ENCODE measurements around the gene TSPAN8. TPM values are rescaled to one million over a fixed set of nuclear protein-coding genes. Genes with fewer than 3 reads are reported as not detected.
"Not testable (repeated sequence)": the region's sequence is repeated elsewhere in the genome, so short reads cannot be mapped to it uniquely, and the experiment has no call there.

TSPAN8 gene
- total RNA-seq, 2 donors from 2014 or later, result not detected

DNA sequence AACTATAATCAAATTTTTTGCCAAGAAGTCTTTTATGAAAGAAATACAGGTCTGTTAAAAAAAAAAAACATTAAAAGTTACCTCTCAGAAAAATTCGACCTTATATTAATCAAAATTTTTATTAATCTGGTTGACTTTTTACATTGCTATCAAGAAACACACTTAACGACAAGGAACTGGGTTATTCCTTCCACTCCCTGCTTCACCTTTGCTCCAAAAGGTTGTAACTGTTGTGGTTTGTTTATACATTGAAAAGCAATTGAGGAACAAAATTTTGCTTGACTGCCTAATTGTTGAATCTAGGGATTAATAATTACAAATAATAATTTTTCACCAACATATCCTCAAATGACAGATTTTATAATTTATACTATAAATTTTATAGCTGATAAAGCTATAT, 28.4 kb downstream of the TSPAN8 start:
- H3K27me3 Mint-ChIP-seq, result no peaks in the 10 kb centered on the region
- no peak overlapping the region for H3K27ac Mint-ChIP-seq
- no peak for DNase-seq (ENCODE audit: low spot score)
- H3K4me1 Mint-ChIP-seq (ENCODE audit: low read depth in 2 of 2), result no peaks in the 10 kb centered on the region
- no peak overlapping the region for H3K4me3 Mint-ChIP-seq
- H3K36me3 Mint-ChIP-seq, result no peaks in the 10 kb centered on the region
- H3K9me3 Mint-ChIP-seq, result peaks cover 3% of the 10 kb centered on the region
- ATAC-seq, result no peak

DNA sequence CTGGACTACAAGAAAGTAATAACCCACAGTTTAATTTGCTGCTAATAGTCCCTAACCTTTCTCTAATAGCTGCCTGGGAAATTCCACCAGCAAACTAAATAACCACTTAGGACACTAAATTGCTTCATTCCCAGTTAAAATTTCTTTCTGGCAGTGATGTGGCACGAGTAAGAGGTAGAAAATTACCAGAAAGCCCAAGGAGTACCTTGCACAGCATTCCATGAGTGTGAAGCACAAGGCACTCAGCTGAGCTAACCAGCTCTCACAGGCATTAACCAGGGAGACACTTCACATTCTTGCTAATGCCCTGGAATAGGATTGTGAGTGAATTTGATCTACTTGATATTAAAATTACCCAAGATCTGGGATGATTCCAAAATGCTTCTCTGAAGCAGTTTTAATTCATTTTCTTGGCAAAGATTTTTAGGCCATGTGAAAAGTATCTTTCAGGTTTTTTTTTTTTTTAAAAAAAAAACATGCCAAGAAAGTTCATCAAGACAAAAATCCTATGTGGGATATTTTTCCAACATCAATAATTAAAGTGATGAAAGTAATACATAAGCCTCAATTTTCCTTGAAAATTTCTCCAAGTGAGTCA, 29.5 kb downstream of the TSPAN8 start:
- H3K36me3 Mint-ChIP-seq, result no peaks in the 10 kb centered on the region
- peaks cover 3% of the 10 kb centered on the region for H3K9me3 Mint-ChIP-seq
- DNase-seq (ENCODE audit: low spot score) (no peak), ATAC-seq (no peak)
- H3K4me1 Mint-ChIP-seq (ENCODE audit: low read depth in 2 of 2), result no peaks in the 10 kb centered on the region
- no peaks in the 10 kb centered on the region for H3K27me3 Mint-ChIP-seq
- no peak overlapping the region for H3K4me3 Mint-ChIP-seq
- no peak overlapping the region for H3K27ac Mint-ChIP-seq

DNA sequence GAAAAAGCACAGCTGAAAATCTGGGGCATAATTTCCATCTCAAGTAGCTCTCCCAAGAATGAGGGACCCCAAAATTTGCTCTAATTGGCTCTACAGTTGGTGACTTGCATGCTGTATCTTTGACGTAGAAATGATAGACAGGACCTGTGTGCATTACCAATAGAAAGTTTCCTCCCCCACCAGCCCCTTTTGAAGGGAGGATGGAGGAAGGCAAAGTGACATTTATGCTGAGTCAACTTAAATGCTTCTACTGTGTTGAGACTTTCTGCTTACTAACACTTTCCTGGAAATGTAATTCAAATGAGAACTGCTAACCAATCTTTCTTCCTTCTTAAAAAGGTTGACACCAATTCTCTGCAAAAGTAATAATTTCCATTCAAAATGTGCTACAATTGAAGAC, 31.9 kb downstream of the TSPAN8 start:
- no peak for ATAC-seq
- peaks cover 3% of the 10 kb centered on the region for H3K9me3 Mint-ChIP-seq

DNA sequence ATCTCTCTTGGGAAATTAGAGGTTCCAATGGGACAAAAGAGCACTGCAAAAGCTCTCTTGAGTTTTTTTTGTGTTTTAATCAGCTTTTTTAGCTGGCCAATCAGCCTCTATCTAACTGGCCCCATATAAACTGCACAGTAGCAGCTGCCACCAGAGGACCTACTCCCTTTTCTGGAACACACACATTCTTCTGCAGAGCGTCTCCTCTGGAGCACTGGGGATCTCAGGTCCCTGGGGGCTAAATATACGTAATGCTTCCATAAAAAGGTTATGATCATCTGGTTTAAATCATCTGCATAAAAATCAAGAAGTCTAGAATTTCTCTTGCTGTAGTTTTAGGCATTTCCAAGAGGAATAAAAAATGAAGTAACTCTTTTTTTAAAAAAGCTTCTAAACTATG, 32.3 kb downstream of the TSPAN8 start:
- H3K4me1 Mint-ChIP-seq (ENCODE audit: low read depth in 2 of 2), result no peaks in the 10 kb centered on the region
- ATAC-seq (no peak), DNase-seq (ENCODE audit: low spot score) (no peak)
- H3K4me3 Mint-ChIP-seq, result no peak overlapping the region
- H3K9me3 Mint-ChIP-seq, result peaks cover 3% of the 10 kb centered on the region
- no peak overlapping the region for H3K27ac Mint-ChIP-seq
- no peaks in the 10 kb centered on the region for H3K27me3 Mint-ChIP-seq
- no peaks in the 10 kb centered on the region for H3K36me3 Mint-ChIP-seq

More for the DNA sequence above, 31.9 kb downstream of the TSPAN8 start:
- no peak overlapping the region for H3K27ac Mint-ChIP-seq
- H3K4me1 Mint-ChIP-seq (ENCODE audit: low read depth in 2 of 2), result no peaks in the 10 kb centered on the region
- H3K36me3 Mint-ChIP-seq, result no peaks in the 10 kb centered on the region
- H3K27me3 Mint-ChIP-seq, result no peaks in the 10 kb centered on the region
- H3K4me3 Mint-ChIP-seq, result no peak overlapping the region
- DNase-seq (ENCODE audit: low spot score), result no peak

DNA sequence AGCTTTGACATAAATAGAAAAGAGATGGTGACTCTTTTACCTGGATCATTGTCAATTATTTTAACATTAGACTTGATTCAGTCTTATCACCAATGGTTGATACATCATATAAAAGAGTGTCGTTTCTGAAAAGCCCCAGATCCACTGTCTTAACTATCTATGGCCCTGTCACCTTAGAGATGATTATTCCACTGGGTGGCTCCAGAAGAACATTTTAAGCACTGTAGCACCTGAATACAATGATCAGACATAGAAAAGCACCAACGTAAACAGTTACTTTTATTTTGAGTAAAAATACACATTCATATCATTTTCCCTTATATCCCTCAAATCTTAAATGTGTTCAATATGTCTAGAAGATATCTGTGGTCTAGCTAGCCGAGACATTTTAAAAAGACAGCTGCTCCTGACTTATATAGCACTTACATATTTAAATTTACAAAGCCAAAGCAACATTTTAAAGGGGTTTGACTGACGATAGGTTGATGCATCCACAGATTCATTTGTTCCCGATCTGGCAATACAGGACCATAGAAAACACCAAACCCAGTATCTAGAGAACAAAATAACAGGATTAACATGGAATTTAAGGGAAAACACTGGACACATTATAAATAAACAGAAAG, 32.9 kb downstream of the TSPAN8 start:
- ATAC-seq (no peak), DNase-seq (ENCODE audit: low spot score) (no peak)
- Mint-ChIP-seq H3K36me3 (no peaks in the 10 kb centered on the region), H3K4me3 (no peak overlapping the region), H3K27ac (no peak overlapping the region), H3K4me1 (ENCODE audit: low read depth in 2 of 2) (no peaks in the 10 kb centered on the region), H3K27me3 (no peaks in the 10 kb centered on the region), H3K9me3 (peaks cover 3% of the 10 kb centered on the region)

DNA sequence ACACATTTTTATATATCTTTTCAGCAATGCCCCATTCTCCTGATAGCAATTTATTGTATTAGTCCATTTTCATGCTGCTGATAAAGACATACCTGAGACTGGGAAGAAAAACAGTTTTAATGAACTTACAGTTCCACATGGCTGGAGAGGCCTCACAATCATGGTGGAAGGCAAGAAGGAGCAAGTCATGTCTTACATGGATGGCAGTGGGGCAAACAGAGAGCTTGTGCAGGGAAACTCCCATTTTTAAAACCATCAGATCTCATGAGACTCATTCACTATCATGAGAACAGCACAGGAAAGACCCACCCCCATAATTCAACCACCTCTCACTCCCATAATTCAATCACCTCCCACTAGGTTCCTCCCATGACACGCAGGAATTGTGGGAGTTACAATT, 44.7 kb downstream of the TSPAN8 start:
- not testable (repeated sequence) for H3K27me3 Mint-ChIP-seq

DNA sequence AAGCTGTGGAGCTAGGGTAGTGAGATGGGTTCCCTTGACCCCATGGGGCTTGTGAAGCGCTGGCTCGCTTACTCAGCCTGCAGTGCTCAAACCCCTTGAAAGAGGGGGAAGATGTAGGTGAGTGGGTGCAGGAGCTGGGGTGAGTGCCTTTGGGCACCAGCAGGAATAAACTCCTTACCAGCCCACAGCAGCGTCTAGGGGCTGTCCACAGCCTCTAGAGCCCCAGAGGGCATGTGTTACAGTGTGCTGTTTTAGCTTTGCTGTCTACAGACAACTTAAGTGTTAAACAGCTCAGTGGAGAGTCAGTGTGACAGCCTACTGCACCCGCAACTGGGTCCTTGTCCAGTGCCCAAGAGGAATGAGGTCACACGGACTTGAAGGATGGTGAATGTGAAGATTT, 48.0 kb downstream of the TSPAN8 start:
- Mint-ChIP-seq H3K36me3 (no peaks in the 10 kb centered on the region), H3K27ac (no peak overlapping the region), H3K9me3 (peaks cover 10% of the 10 kb centered on the region), H3K4me1 (ENCODE audit: low read depth in 2 of 2) (peaks cover 0 to 3% of the 10 kb centered on the region in 2 donors), H3K4me3 (no peak overlapping the region), H3K27me3 (no peaks in the 10 kb centered on the region)
- ATAC-seq (no peak), DNase-seq (ENCODE audit: low spot score) (no peak)

More for the DNA sequence above, 44.7 kb downstream of the TSPAN8 start:
- not testable (repeated sequence) for H3K4me3 Mint-ChIP-seq; H3K9me3 Mint-ChIP-seq; ATAC-seq; H3K27ac Mint-ChIP-seq; DNase-seq (ENCODE audit: low spot score); H3K36me3 Mint-ChIP-seq; H3K4me1 Mint-ChIP-seq (ENCODE audit: low read depth in 2 of 2)

DNA sequence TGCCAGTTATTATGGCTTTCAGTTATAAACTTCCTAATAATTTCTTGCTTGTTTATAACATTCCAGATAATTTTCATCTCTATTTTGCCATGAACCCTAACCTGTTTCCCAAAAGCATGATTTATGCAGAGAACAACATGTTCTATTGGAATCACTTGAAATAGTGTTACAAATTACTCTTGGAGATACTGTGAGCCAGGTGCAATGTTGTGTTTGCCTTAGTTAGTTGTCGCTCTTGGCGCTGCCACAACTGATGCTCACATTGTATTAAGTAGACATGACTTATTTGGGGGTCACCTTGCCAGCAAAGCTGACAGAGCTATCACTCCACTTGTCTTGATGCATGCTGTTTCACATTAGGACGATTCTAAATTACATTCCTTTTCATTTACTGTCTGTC, 49.4 kb downstream of the TSPAN8 start:
- Mint-ChIP-seq H3K27ac (no peak overlapping the region), H3K4me1 (ENCODE audit: low read depth in 2 of 2) (peaks cover 0 to 3% of the 10 kb centered on the region in 2 donors), H3K4me3 (no peak overlapping the region), H3K9me3 (peaks cover 10% of the 10 kb centered on the region), H3K36me3 (no peaks in the 10 kb centered on the region), H3K27me3 (no peaks in the 10 kb centered on the region)
- ATAC-seq, result no peak
- DNase-seq (ENCODE audit: low spot score), result no peak

DNA sequence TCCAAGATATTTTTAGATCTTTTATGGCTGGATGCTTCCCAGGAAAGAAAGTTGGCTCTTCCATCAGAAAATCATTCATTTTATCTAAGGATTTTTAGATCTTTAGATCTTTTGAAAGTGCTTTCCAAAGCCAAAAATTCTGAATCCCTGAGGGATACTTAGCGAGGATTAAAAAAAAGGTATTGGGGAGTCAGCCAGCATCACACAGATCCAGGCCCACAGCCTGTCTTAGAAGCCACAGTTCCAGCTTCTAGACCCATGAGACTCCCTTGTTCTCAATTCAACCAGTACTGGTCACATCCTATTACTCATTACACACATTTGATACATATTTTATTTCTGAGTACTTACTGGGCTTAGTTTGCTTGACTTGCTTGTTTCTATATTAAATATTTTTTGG, 49.9 kb downstream of the TSPAN8 start:
- Mint-ChIP-seq H3K4me1 (ENCODE audit: low read depth in 2 of 2) (peaks cover 0 to 3% of the 10 kb centered on the region in 2 donors), H3K27ac (no peak overlapping the region), H3K27me3 (no peaks in the 10 kb centered on the region), H3K4me3 (no peak overlapping the region), H3K36me3 (no peaks in the 10 kb centered on the region), H3K9me3 (peaks cover 10% of the 10 kb centered on the region)
- DNase-seq (ENCODE audit: low spot score), result no peak
- no peak for ATAC-seq

DNA sequence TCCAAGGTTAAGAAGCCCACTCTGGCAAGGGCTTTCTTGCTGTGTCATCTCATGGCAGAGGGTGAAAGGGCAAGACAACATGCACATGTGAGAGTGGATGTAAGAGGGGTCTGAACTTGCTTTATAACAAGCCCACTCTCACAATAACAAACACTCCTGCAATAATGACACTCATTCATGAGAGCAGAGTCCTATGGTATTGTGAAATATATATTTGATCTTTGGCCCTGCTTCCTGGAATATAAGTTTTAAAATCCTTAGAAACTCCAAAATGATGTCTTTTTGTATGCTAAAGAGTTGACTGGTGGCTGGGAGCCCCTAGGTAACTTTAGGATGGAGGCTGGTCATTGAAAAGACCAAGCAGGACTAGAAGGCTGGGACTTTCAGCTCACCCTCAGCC, 51.8 kb downstream of the TSPAN8 start:
- no peak for DNase-seq (ENCODE audit: low spot score)
- H3K4me3 Mint-ChIP-seq, result no peak overlapping the region
- H3K4me1 Mint-ChIP-seq (ENCODE audit: low read depth in 2 of 2), result peaks cover 0 to under 1% of the 10 kb centered on the region in 2 donors
- no peak overlapping the region for H3K27ac Mint-ChIP-seq
- no peak for ATAC-seq
- H3K36me3 Mint-ChIP-seq, result no peaks in the 10 kb centered on the region
- no peaks in the 10 kb centered on the region for H3K27me3 Mint-ChIP-seq
- H3K9me3 Mint-ChIP-seq, result peaks cover 6% of the 10 kb centered on the region

DNA sequence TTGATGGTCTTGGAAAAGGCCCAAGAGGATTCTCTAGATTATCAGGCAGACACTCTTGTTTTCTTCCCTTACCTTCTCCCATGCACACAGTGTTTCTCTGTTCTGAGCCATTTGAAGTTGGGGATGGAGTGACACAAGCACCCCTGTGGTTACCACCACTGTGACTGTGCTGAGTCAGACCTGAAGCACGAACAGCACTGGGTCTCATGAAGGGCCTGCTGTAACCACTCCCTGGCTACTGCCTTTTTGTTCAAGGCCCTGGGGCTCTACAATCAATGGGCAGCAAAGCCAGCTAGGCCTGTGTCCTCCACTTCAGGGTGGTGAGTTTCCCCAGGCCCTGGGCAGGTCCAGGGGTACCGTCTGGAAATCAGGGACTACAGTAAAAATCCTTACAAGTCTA, 65.5 kb downstream of the TSPAN8 start:
- H3K9me3 Mint-ChIP-seq, result peaks cover 18% of the 10 kb centered on the region

DNA sequence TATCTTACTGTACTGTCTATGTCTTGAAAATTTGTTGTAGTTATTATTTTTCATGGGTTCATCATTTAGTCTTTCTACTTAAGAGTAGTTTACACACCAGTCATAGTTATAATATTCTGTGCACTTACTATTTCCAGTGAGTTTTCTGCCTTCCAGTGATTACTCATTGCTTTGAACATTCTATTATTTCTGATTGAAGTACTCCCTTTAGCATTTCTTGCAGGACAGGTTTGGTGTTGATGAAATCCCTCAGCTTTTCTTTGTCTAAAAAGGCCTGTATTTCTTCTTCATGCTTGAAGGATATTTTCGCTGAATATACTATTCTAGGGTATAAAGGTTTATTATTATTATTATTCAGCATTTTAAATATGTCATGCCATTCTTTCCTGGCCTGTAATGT, 66.8 kb downstream of the TSPAN8 start:
- Mint-ChIP-seq H3K9me3 (peaks cover 21% of the 10 kb centered on the region), H3K27ac (no peak overlapping the region), H3K36me3 (peaks cover 6% of the 10 kb centered on the region), H3K27me3 (no peaks in the 10 kb centered on the region), H3K4me1 (ENCODE audit: low read depth in 2 of 2) (no peaks in the 10 kb centered on the region), H3K4me3 (no peak overlapping the region)
- no peak for ATAC-seq
- no peak for DNase-seq (ENCODE audit: low spot score)

More for the DNA sequence above, 65.5 kb downstream of the TSPAN8 start:
- ATAC-seq (no peak), DNase-seq (ENCODE audit: low spot score) (no peak)
- Mint-ChIP-seq H3K36me3 (peaks cover 6% of the 10 kb centered on the region), H3K4me3 (no peak overlapping the region), H3K4me1 (ENCODE audit: low read depth in 2 of 2) (no peaks in the 10 kb centered on the region), H3K27me3 (no peaks in the 10 kb centered on the region), H3K27ac (no peak overlapping the region)

DNA sequence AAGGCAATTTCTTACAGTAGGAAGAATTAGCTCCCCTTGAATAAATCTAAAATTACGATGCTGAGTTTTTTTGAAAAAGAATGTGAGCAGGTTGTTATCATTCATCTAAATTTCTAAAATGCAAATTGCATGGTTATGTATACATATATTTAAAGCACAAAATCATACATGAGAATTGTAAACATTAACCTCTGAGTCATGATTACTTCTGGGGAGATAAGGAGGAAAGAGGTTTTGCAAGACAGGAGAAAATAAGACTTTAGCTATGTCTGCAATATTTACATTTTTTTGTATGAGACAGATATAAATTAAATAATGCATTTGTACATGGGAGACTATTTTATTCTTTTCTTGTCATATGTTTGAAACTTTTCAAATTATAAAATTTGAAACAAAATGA, 72.2 kb downstream of the TSPAN8 start:
- ATAC-seq (no peak), DNase-seq (ENCODE audit: low spot score) (no peak)
- Mint-ChIP-seq H3K27ac (no peak overlapping the region), H3K36me3 (no peaks in the 10 kb centered on the region), H3K27me3 (no peaks in the 10 kb centered on the region), H3K9me3 (peaks cover 16% of the 10 kb centered on the region), H3K4me1 (ENCODE audit: low read depth in 2 of 2) (no peaks in the 10 kb centered on the region), H3K4me3 (no peak overlapping the region)

DNA sequence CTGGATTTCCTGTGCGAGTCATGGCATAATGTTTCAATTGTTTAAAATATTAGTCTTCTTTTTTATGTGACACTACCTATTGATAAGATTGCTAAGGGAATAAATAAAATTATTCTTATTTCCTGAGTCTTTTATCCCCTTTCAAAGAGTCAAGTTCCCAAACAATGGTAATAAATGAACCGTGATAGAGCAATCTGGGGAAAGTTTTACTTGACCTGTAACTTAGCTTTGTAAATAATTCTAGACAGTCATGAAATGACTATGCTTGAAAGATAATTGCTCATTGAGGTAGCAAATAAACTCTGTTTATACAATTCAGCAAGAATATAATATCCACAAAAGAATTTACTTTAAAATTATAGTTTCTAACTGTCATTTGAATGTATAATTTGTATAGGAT, 82.1 kb downstream of the TSPAN8 start:
- H3K4me3 Mint-ChIP-seq, result no peak overlapping the region
- no peak for ATAC-seq

More for the DNA sequence above, 82.1 kb downstream of the TSPAN8 start:
- no peak overlapping the region for H3K27ac Mint-ChIP-seq
- H3K27me3 Mint-ChIP-seq, result no peaks in the 10 kb centered on the region
- H3K9me3 Mint-ChIP-seq, result peaks cover 15% of the 10 kb centered on the region
- no peaks in the 10 kb centered on the region for H3K36me3 Mint-ChIP-seq
- no peaks in the 10 kb centered on the region for H3K4me1 Mint-ChIP-seq (ENCODE audit: low read depth in 2 of 2)
- no peak for DNase-seq (ENCODE audit: low spot score)

Data from natural killer cell treated with Interleukin-12 subunit alpha and Interleukin-12 subunit beta and Interleukin-15 and Interleukin-18, amount 100 ng/mL, for 72 hours (primary cell).